ENCODE data around the gene RAB11FIP4.

Gene RAB11FIP4

DNA sequence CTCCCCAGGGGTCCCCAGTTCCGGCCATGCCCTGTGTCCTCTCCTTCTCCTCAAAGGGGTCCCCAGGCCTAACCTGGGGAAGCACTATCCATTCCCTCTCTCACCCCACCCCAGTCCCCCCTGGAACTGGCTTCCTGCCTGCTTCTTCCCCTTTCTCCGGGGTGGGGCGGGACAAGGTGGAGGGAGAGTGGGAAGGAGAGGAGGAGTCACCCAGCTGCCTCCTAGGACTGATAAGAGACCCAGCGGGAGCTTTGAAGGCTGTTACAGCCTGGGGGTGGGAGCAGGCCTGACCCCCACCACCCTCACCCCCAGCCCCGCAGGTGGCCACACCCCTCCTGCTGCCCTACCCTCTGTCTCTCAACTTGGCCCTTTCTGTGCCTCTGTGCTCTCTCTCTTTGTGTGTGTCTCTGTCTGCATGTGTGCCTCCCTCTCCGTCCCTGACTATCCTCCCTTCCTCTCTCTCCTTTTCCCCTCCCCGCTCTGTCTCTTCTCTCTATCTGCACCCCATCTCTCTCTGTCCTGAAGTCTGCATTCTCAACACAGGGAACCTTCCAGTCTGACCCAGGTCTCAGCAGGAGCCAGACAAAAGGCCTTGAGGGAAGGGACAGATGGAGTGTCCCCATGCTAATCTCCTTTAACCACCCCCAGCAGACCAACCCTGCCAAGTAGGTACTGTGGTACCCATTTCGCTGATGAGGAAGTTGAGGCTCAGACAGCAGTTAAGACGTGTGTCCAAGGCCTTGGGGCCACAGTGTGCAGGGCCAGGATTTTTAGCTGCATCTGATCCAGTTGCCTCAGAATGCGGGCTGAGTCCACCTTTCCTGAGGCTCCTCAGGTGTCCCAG, 66.1 kb downstream of the RAB11FIP4 start:
- H3K9ac ChIP-seq (ENCODE audit: low read depth, low read length, poor library complexity, severe bottlenecking) = no peak overlapping the region
- H3K79me2 ChIP-seq (ENCODE audit: insufficient read depth, low read length) = no peaks in the 10 kb centered on the region
- no peak overlapping the region for H3K4me2 ChIP-seq (ENCODE audit: low read depth, low read length, poor library complexity, severe bottlenecking)
- no peaks in the 10 kb centered on the region for H3K9me2 ChIP-seq (replicated peaks; ENCODE audit: low read depth, low read length)
- no peaks in the 10 kb centered on the region for H3K27me3 ChIP-seq (ENCODE audit: insufficient read depth, low read length, poor library complexity, severe bottlenecking)
- H3K9me3 ChIP-seq (ENCODE audit: insufficient read depth, low read depth, low read length) = no peaks in the 10 kb centered on the region
- no peaks in the 10 kb centered on the region for H3K4me1 ChIP-seq (ENCODE audit: insufficient read depth, low read length, poor library complexity, severe bottlenecking)
- no peak overlapping the region for H3K4me3 ChIP-seq (ENCODE audit: low read length, poor library complexity, severe bottlenecking)
- H3K36me3 ChIP-seq (ENCODE audit: insufficient read depth, low read length) = no peaks in the 10 kb centered on the region
- no peaks in the 10 kb centered on the region for H4K20me1 ChIP-seq (ENCODE audit: insufficient read depth, low read length, poor library complexity, severe bottlenecking)
- no peaks in the 10 kb centered on the region for H3F3A ChIP-seq (ENCODE audit: low read depth)
- no peak for TF ChIP-seq EZH2phosphoT487 (IDR thresholded peaks at IDR 0.05; ENCODE audit: borderline replicate concordance)
- no peak for TF ChIP-seq CTCF (conservative IDR thresholded peaks at IDR 0.05; ENCODE audit: low read length)
- H2AFZ ChIP-seq (ENCODE audit: low read length) = no peak overlapping the region

DNA sequence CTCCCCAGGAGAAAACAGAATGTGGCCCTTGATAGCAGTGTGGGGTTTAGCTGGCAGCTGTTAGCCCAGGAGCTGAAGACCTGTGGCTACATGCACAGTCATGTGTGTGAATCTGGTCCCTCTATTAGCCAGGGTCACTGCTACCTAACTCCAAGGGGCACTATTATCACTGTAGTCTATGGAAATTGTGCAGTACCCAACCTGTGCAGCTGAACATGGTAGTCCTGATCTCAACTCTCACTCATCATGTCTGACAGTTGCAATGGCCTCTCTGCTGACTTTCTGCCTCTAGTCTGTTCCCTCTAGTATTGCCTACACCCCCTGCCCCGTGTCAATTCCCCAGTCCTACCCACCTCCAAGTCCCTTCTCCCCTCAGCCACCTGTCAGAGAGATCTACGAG, 67.4 kb downstream of the RAB11FIP4 start:
- no peak overlapping the region for H3K4me2 ChIP-seq (ENCODE audit: low read depth, low read length, poor library complexity, severe bottlenecking)
- no peaks in the 10 kb centered on the region for H3F3A ChIP-seq (ENCODE audit: low read depth)
- no peaks in the 10 kb centered on the region for H3K9me2 ChIP-seq (replicated peaks; ENCODE audit: low read depth, low read length)
- H3K4me1 ChIP-seq (ENCODE audit: insufficient read depth, low read length, poor library complexity, severe bottlenecking) = no peaks in the 10 kb centered on the region
- H3K9me3 ChIP-seq (ENCODE audit: insufficient read depth, low read depth, low read length) = no peaks in the 10 kb centered on the region
- no peaks in the 10 kb centered on the region for H3K27me3 ChIP-seq (ENCODE audit: insufficient read depth, low read length, poor library complexity, severe bottlenecking)
- no peaks in the 10 kb centered on the region for H3K36me3 ChIP-seq (ENCODE audit: insufficient read depth, low read length)
- no peak overlapping the region for H3K4me3 ChIP-seq (ENCODE audit: low read length, poor library complexity, severe bottlenecking)
- no peak overlapping the region for H3K9ac ChIP-seq (ENCODE audit: low read depth, low read length, poor library complexity, severe bottlenecking)
- H2AFZ ChIP-seq (ENCODE audit: low read length) = no peak overlapping the region
- TF ChIP-seq EZH2phosphoT487 (IDR thresholded peaks at IDR 0.05; ENCODE audit: borderline replicate concordance) (no peak), CTCF (conservative IDR thresholded peaks at IDR 0.05; ENCODE audit: low read length) (no peak)
- H4K20me1 ChIP-seq (ENCODE audit: insufficient read depth, low read length, poor library complexity, severe bottlenecking) = no peaks in the 10 kb centered on the region
- H3K79me2 ChIP-seq (ENCODE audit: insufficient read depth, low read length) = no peaks in the 10 kb centered on the region

DNA sequence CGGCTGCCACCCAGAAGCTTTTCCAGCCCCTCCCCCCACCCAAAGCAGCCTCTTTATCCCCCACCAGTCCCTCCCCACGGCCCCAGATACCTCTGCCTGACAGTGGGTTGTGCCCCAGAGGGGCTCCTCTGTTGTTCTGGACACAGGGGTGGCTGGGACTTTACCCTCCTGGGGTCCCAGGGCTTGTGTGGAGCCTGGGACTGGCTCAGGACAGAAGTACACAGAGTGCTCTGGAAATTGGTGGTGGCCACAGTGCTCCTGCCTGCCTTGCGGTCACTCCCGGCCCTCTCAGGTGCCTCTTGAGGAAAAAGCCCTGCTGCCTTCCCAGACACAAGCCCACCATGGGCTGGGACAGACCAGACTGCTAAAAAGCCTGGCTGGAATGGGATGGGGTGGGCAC, 68.2 kb downstream of the RAB11FIP4 start:
- H3K4me2 ChIP-seq (ENCODE audit: low read depth, low read length, poor library complexity, severe bottlenecking) = no peak overlapping the region
- H3K79me2 ChIP-seq (ENCODE audit: insufficient read depth, low read length) = no peaks in the 10 kb centered on the region
- no peak overlapping the region for H3K4me3 ChIP-seq (ENCODE audit: low read length, poor library complexity, severe bottlenecking)
- H4K20me1 ChIP-seq (ENCODE audit: insufficient read depth, low read length, poor library complexity, severe bottlenecking) = no peaks in the 10 kb centered on the region
- H3K9me3 ChIP-seq (ENCODE audit: insufficient read depth, low read depth, low read length) = no peaks in the 10 kb centered on the region
- H3K9me2 ChIP-seq (replicated peaks; ENCODE audit: low read depth, low read length) = no peaks in the 10 kb centered on the region
- no peaks in the 10 kb centered on the region for H3K36me3 ChIP-seq (ENCODE audit: insufficient read depth, low read length)
- H3K27me3 ChIP-seq (ENCODE audit: insufficient read depth, low read length, poor library complexity, severe bottlenecking) = no peaks in the 10 kb centered on the region
- H3K9ac ChIP-seq (ENCODE audit: low read depth, low read length, poor library complexity, severe bottlenecking) = no peak overlapping the region
- H3F3A ChIP-seq (ENCODE audit: low read depth) = no peaks in the 10 kb centered on the region
- no peaks in the 10 kb centered on the region for H3K4me1 ChIP-seq (ENCODE audit: insufficient read depth, low read length, poor library complexity, severe bottlenecking)
- no peak overlapping the region for H2AFZ ChIP-seq (ENCODE audit: low read length)
- TF ChIP-seq EZH2phosphoT487 (IDR thresholded peaks at IDR 0.05; ENCODE audit: borderline replicate concordance) (no peak), CTCF (conservative IDR thresholded peaks at IDR 0.05; ENCODE audit: low read length) (no peak)
